Measurements from ENCODE around the gene SH3GL2. TPM values are rescaled to one million over a fixed set of nuclear protein-coding genes. Genes with fewer than 3 reads are reported as not detected.

SH3GL2 gene
- polyA plus RNA-seq, 2 donors = 0.04 to 0.11 TPM

- Histone ChIP-seq H3K36me3 (ENCODE audit: control insufficient read depth in 2 of 2, insufficient read depth in 2 of 2, low read length in 1 of 2) (no peaks in the 10 kb centered on the region), H3K27me3 (ENCODE audit: control insufficient read depth in 1 of 2, insufficient read depth in 2 of 2, low read length in 2 of 2) (no peaks in the 10 kb centered on the region), H3K9me3 (ENCODE audit: control insufficient read depth in 2 of 2, insufficient read depth in 1 of 2, low read depth in 1 of 2, low read length in 1 of 2) (peaks cover 0 to 10% of the 10 kb centered on the region in 2 donors), H3K27ac (ENCODE audit: low read depth in 2 of 2, low read length in 1 of 2) (no peak overlapping the region), H3K4me1 (ENCODE audit: control insufficient read depth in 2 of 2, insufficient read depth in 2 of 2, low read length in 1 of 2) (no peaks in the 10 kb centered on the region), H3K4me3 (ENCODE audit: low read depth in 1 of 2, low read length in 2 of 2) (no peak overlapping the region)
- WGBS, 2 donors = 54% methylated on average over 5 of the region's 5 CpGs
Measured at GRCh38 chr9:17726298-17726697, 147.4 kb downstream of the SH3GL2 start.

- Histone ChIP-seq H3K27me3 (ENCODE audit: control insufficient read depth in 1 of 2, insufficient read depth in 2 of 2, low read length in 2 of 2) (no peaks in the 10 kb centered on the region), H3K4me3 (ENCODE audit: low read depth in 1 of 2, low read length in 2 of 2) (no peak overlapping the region), H3K36me3 (ENCODE audit: control insufficient read depth in 2 of 2, insufficient read depth in 2 of 2, low read length in 1 of 2) (no peaks in the 10 kb centered on the region), H3K27ac (ENCODE audit: low read depth in 2 of 2, low read length in 1 of 2) (no peak overlapping the region), H3K9me3 (ENCODE audit: control insufficient read depth in 2 of 2, insufficient read depth in 1 of 2, low read depth in 1 of 2, low read length in 1 of 2) (peaks cover 0 to 4% of the 10 kb centered on the region in 2 donors), H3K4me1 (ENCODE audit: control insufficient read depth in 2 of 2, insufficient read depth in 2 of 2, low read length in 1 of 2) (no peaks in the 10 kb centered on the region)
- 71 to 78% methylated on average over 7 of the region's 7 CpGs for WGBS, 2 donors
Measured at GRCh38 chr9:17730899-17731298, 152.0 kb downstream of the SH3GL2 start.

GRCh38 chr9:17731308-17731707, 152.4 kb downstream of the SH3GL2 start:
- H3K27me3 ChIP-seq (ENCODE audit: control insufficient read depth in 1 of 2, insufficient read depth in 2 of 2, low read length in 2 of 2) = no peaks in the 10 kb centered on the region
- H3K4me3 ChIP-seq (ENCODE audit: low read depth in 1 of 2, low read length in 2 of 2) = no peak overlapping the region
- WGBS, 2 donors = 78 to 84% methylated on average over 4 of the region's 4 CpGs
- H3K36me3 ChIP-seq (ENCODE audit: control insufficient read depth in 2 of 2, insufficient read depth in 2 of 2, low read length in 1 of 2) = no peaks in the 10 kb centered on the region
- H3K27ac ChIP-seq (ENCODE audit: low read depth in 2 of 2, low read length in 1 of 2) = no peak overlapping the region
- peaks cover 0 to 4% of the 10 kb centered on the region in 2 donors for H3K9me3 ChIP-seq (ENCODE audit: control insufficient read depth in 2 of 2, insufficient read depth in 1 of 2, low read depth in 1 of 2, low read length in 1 of 2)
- no peaks in the 10 kb centered on the region for H3K4me1 ChIP-seq (ENCODE audit: control insufficient read depth in 2 of 2, insufficient read depth in 2 of 2, low read length in 1 of 2)

- no peaks in the 10 kb centered on the region for H3K9me3 ChIP-seq (ENCODE audit: control insufficient read depth in 2 of 2, insufficient read depth in 1 of 2, low read depth in 1 of 2, low read length in 1 of 2)
- no peak overlapping the region for H3K27ac ChIP-seq (ENCODE audit: low read depth in 2 of 2, low read length in 1 of 2)
- no peak overlapping the region for H3K4me3 ChIP-seq (ENCODE audit: low read depth in 1 of 2, low read length in 2 of 2)
- 39 to 41% methylated on average over 2 of the region's 2 CpGs for WGBS, 2 donors
- no peaks in the 10 kb centered on the region for H3K4me1 ChIP-seq (ENCODE audit: control insufficient read depth in 2 of 2, insufficient read depth in 2 of 2, low read length in 1 of 2)
- H3K27me3 ChIP-seq (ENCODE audit: control insufficient read depth in 1 of 2, insufficient read depth in 2 of 2, low read length in 2 of 2) = no peaks in the 10 kb centered on the region
- H3K36me3 ChIP-seq (ENCODE audit: control insufficient read depth in 2 of 2, insufficient read depth in 2 of 2, low read length in 1 of 2) = no peaks in the 10 kb centered on the region
Measured at GRCh38 chr9:17734674-17735073, 155.8 kb downstream of the SH3GL2 start.

- WGBS, 2 donors = 77 to 80% methylated on average over 3 of the region's 3 CpGs
- Histone ChIP-seq H3K4me1 (ENCODE audit: control insufficient read depth in 2 of 2, insufficient read depth in 2 of 2, low read length in 1 of 2) (no peaks in the 10 kb centered on the region), H3K9me3 (ENCODE audit: control insufficient read depth in 2 of 2, insufficient read depth in 1 of 2, low read depth in 1 of 2, low read length in 1 of 2) (no peaks in the 10 kb centered on the region), H3K27ac (ENCODE audit: low read depth in 2 of 2, low read length in 1 of 2) (no peak overlapping the region), H3K4me3 (ENCODE audit: low read depth in 1 of 2, low read length in 2 of 2) (no peak overlapping the region), H3K27me3 (ENCODE audit: control insufficient read depth in 1 of 2, insufficient read depth in 2 of 2, low read length in 2 of 2) (no peaks in the 10 kb centered on the region), H3K36me3 (ENCODE audit: control insufficient read depth in 2 of 2, insufficient read depth in 2 of 2, low read length in 1 of 2) (no peaks in the 10 kb centered on the region)
Measured at GRCh38 chr9:17735859-17736258, 157.0 kb downstream of the SH3GL2 start.

- Histone ChIP-seq H3K9me3 (ENCODE audit: control insufficient read depth in 2 of 2, insufficient read depth in 1 of 2, low read depth in 1 of 2, low read length in 1 of 2) (no peaks in the 10 kb centered on the region), H3K27me3 (ENCODE audit: control insufficient read depth in 1 of 2, insufficient read depth in 2 of 2, low read length in 2 of 2) (no peaks in the 10 kb centered on the region), H3K27ac (ENCODE audit: low read depth in 2 of 2, low read length in 1 of 2) (no peak overlapping the region), H3K4me3 (ENCODE audit: low read depth in 1 of 2, low read length in 2 of 2) (no peak overlapping the region), H3K36me3 (ENCODE audit: control insufficient read depth in 2 of 2, insufficient read depth in 2 of 2, low read length in 1 of 2) (no peaks in the 10 kb centered on the region), H3K4me1 (ENCODE audit: control insufficient read depth in 2 of 2, insufficient read depth in 2 of 2, low read length in 1 of 2) (no peaks in the 10 kb centered on the region)
- 67 to 72% methylated on average over 2 of the region's 2 CpGs for WGBS, 2 donors
Measured at GRCh38 chr9:17739022-17739421, 160.2 kb downstream of the SH3GL2 start.

GRCh38 chr9:17739736-17740135, 160.9 kb downstream of the SH3GL2 start:
- 10 to 42% methylated on average over 1 of the region's 1 CpG for WGBS, 2 donors
- H3K27me3 ChIP-seq (ENCODE audit: control insufficient read depth in 1 of 2, insufficient read depth in 2 of 2, low read length in 2 of 2) = no peaks in the 10 kb centered on the region
- H3K4me3 ChIP-seq (ENCODE audit: low read depth in 1 of 2, low read length in 2 of 2) = no peak overlapping the region
- H3K36me3 ChIP-seq (ENCODE audit: control insufficient read depth in 2 of 2, insufficient read depth in 2 of 2, low read length in 1 of 2) = no peaks in the 10 kb centered on the region
- H3K9me3 ChIP-seq (ENCODE audit: control insufficient read depth in 2 of 2, insufficient read depth in 1 of 2, low read depth in 1 of 2, low read length in 1 of 2) = no peaks in the 10 kb centered on the region
- H3K4me1 ChIP-seq (ENCODE audit: control insufficient read depth in 2 of 2, insufficient read depth in 2 of 2, low read length in 1 of 2) = no peaks in the 10 kb centered on the region
- no peak overlapping the region for H3K27ac ChIP-seq (ENCODE audit: low read depth in 2 of 2, low read length in 1 of 2)

GRCh38 chr9:17742067-17742466, 163.2 kb downstream of the SH3GL2 start:
- H3K9me3 ChIP-seq (ENCODE audit: control insufficient read depth in 2 of 2, insufficient read depth in 1 of 2, low read depth in 1 of 2, low read length in 1 of 2) = no peaks in the 10 kb centered on the region
- no peak overlapping the region for H3K4me3 ChIP-seq (ENCODE audit: low read depth in 1 of 2, low read length in 2 of 2)
- H3K27me3 ChIP-seq (ENCODE audit: control insufficient read depth in 1 of 2, insufficient read depth in 2 of 2, low read length in 2 of 2) = no peaks in the 10 kb centered on the region
- WGBS, 2 donors = 42% methylated on average over 3 of the region's 3 CpGs
- no peak overlapping the region for H3K27ac ChIP-seq (ENCODE audit: low read depth in 2 of 2, low read length in 1 of 2)
- H3K36me3 ChIP-seq (ENCODE audit: control insufficient read depth in 2 of 2, insufficient read depth in 2 of 2, low read length in 1 of 2) = no peaks in the 10 kb centered on the region
- H3K4me1 ChIP-seq (ENCODE audit: control insufficient read depth in 2 of 2, insufficient read depth in 2 of 2, low read length in 1 of 2) = no peaks in the 10 kb centered on the region

- no peaks in the 10 kb centered on the region for H3K9me3 ChIP-seq (ENCODE audit: control insufficient read depth in 2 of 2, insufficient read depth in 1 of 2, low read depth in 1 of 2, low read length in 1 of 2)
- H3K27ac ChIP-seq (ENCODE audit: low read depth in 2 of 2, low read length in 1 of 2) = no peak overlapping the region
- 18 to 26% methylated on average over 3 of the region's 3 CpGs for WGBS, 2 donors
- H3K4me3 ChIP-seq (ENCODE audit: low read depth in 1 of 2, low read length in 2 of 2) = no peak overlapping the region
- no peaks in the 10 kb centered on the region for H3K36me3 ChIP-seq (ENCODE audit: control insufficient read depth in 2 of 2, insufficient read depth in 2 of 2, low read length in 1 of 2)
- no peaks in the 10 kb centered on the region for H3K4me1 ChIP-seq (ENCODE audit: control insufficient read depth in 2 of 2, insufficient read depth in 2 of 2, low read length in 1 of 2)
- no peaks in the 10 kb centered on the region for H3K27me3 ChIP-seq (ENCODE audit: control insufficient read depth in 1 of 2, insufficient read depth in 2 of 2, low read length in 2 of 2)
Measured at GRCh38 chr9:17744786-17745185, 165.9 kb downstream of the SH3GL2 start.

GRCh38 chr9:17750269-17750668, 171.4 kb downstream of the SH3GL2 start:
- H3K4me1 ChIP-seq (ENCODE audit: control insufficient read depth in 2 of 2, insufficient read depth in 2 of 2, low read length in 1 of 2) = no peaks in the 10 kb centered on the region
- no peak overlapping the region for H3K4me3 ChIP-seq (ENCODE audit: low read depth in 1 of 2, low read length in 2 of 2)
- no peak overlapping the region for H3K27ac ChIP-seq (ENCODE audit: low read depth in 2 of 2, low read length in 1 of 2)
- 54 to 64% methylated on average over 3 of the region's 3 CpGs for WGBS, 2 donors
- H3K27me3 ChIP-seq (ENCODE audit: control insufficient read depth in 1 of 2, insufficient read depth in 2 of 2, low read length in 2 of 2) = no peaks in the 10 kb centered on the region
- no peaks in the 10 kb centered on the region for H3K36me3 ChIP-seq (ENCODE audit: control insufficient read depth in 2 of 2, insufficient read depth in 2 of 2, low read length in 1 of 2)
- no peaks in the 10 kb centered on the region for H3K9me3 ChIP-seq (ENCODE audit: control insufficient read depth in 2 of 2, insufficient read depth in 1 of 2, low read depth in 1 of 2, low read length in 1 of 2)

All from esophagus (tissue), 2 donors.